Breast epithelium (tissue), 3 donors: Measurements from ENCODE around the gene FMN1.

Experiments used
- CTCF ChIP-seq, 3 donors: fragments of 450-650 bp; IDR thresholded peaks; one replicate each; pipeline ENCODE4 v1.5.1; 2016 to 2017; ENCODE audit warnings: antibody characterized with exemption in 3 of 3, mild to moderate bottlenecking in 3 of 3, moderate library complexity in 3 of 3
- POLR2A ChIP-seq: fragments of 450-650 bp; IDR thresholded peaks from one replicate; pipeline ENCODE4 v1.6.1; 2016; ENCODE audit warnings: antibody characterized with exemption, mild to moderate bottlenecking, moderate library complexity
- POLR2AphosphoS5 ChIP-seq, 3 donors: sonication (generic); formaldehyde crosslinking; IDR thresholded peaks; one replicate each; pipeline ENCODE4 v1.6.1; 2017; ENCODE audit warnings: antibody characterized with exemption in 3 of 3

- TF ChIP-seq POLR2A (no peak), CTCF (IDR thresholded peaks at IDR 0.05) (no peak), POLR2AphosphoS5 (IDR thresholded peaks at IDR 0.05) (no peak)
These were observed 237.8 kb downstream of the FMN1 start for GRCh38 chr15:32956711-32957110.
